ENCODE results near the gene DHRSX. TPM values are rescaled to one million over a fixed set of nuclear protein-coding genes. Genes with fewer than 3 reads are reported as not detected.
A peak's percentile ranks its signal among the peaks of the same experiment; 100 is the strongest.

The DHRSX gene
- polyA plus RNA-seq, 3 donors: 12.9 to 33.2 (median 28.3) TPM

- no peak overlapping the region for H3K27ac ChIP-seq (ENCODE audit: low read depth in 1 of 2, low read length in 2 of 2)
- no peak overlapping the region for H2AFZ ChIP-seq (ENCODE audit: insufficient read depth, low read depth, low read length, poor library complexity, severe bottlenecking)
- peaks cover 24 to 28% of the 10 kb centered on the region in 2 donors for H3K9me3 ChIP-seq (replicated peaks in 1 of 2; ENCODE audit: control insufficient read depth in 1 of 2, insufficient read depth in 1 of 2, low read length in 2 of 2)
- H3K79me2 ChIP-seq (ENCODE audit: insufficient read depth, low read length): no peaks in the 10 kb centered on the region
- H3K4me3 ChIP-seq (replicated peaks in 1 of 3; ENCODE audit: low read depth in 2 of 3, low read length in 3 of 3): no peak overlapping the region
- Mint-ChIP-seq H3K27me3 (ENCODE audit: low read depth in 3 of 3) (peaks cover 0 to 1% (median 1%) of the 10 kb centered on the region in 3 donors), H3K27ac (peak overlapping the region in 6 of 7 donors; percentile 10 to 82 (median 56)), H3K4me1 (peaks cover 25% of the 10 kb centered on the region), H3K36me3 (peaks cover 16 to 21% of the 10 kb centered on the region in 2 donors), H3K9me3 (peaks cover 22 to 32% (median 28%) of the 10 kb centered on the region in 7 donors), H3K4me3 (no peak overlapping the region)
- H3K4me2 ChIP-seq (replicated peaks; ENCODE audit: extremely low read depth, low read length, poor library complexity, severe bottlenecking): no peak overlapping the region
- peaks cover 0 to 3% of the 10 kb centered on the region in 2 donors for H3K4me1 ChIP-seq (ENCODE audit: control insufficient read depth in 1 of 2, insufficient read depth in 2 of 2, low read length in 2 of 2)
- intact Hi-C loops (cut with micrococcal nuclease): no loop called here
- no peaks in the 10 kb centered on the region for H3K27me3 ChIP-seq (ENCODE audit: control insufficient read depth in 2 of 2, insufficient read depth in 2 of 2, low read length in 2 of 2)
- WGBS (ENCODE audit: insufficient coverage): 79% methylated on average over 2 of the region's 2 CpGs
- DNase-seq: no peak
- peaks cover 0 to 17% of the 10 kb centered on the region in 2 donors for H3K36me3 ChIP-seq (replicated peaks in 1 of 2; ENCODE audit: control insufficient read depth in 1 of 2, insufficient read depth in 2 of 2, low read length in 2 of 2)
- no peak overlapping the region for H3K9ac ChIP-seq (ENCODE audit: insufficient read depth, low read length, poor library complexity, severe bottlenecking)
- H4K20me1 ChIP-seq (ENCODE audit: insufficient read depth, low read length): no peaks in the 10 kb centered on the region
- peak; percentile 22 for TF ChIP-seq CTCF (IDR thresholded peaks at IDR 0.05)
Measured at GRCh38 chrX:2231570-2232192, 269.1 kb downstream of the DHRSX start.

DNA sequence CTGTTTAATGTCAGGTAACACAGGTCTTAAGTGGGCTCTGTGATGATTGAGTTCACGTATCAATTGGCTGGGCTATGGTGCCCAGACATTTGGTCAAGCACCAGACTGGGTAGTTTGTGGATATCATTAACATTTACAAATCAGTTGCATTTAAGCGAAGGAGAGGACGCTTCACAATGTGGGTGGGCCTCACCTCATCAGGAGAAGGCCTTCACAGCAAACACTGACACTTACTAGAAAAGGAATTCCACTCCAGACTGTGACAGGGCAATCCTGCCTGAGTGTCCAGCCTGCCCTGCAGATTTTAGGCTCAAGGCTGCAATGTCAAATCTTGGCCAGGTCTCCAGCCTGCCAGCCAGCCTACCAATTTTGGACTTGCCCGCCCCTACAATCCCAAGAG lies 270.3 kb downstream of the DHRSX start:
- 100% methylated on average over 1 of the region's 4 CpGs for WGBS (ENCODE audit: insufficient coverage)
- TF ChIP-seq CTCF (IDR thresholded peaks at IDR 0.05): no peak
- no peak overlapping the region for H3K4me2 ChIP-seq (replicated peaks; ENCODE audit: extremely low read depth, low read length, poor library complexity, severe bottlenecking)
- Mint-ChIP-seq H3K9me3 (peaks cover 22 to 34% (median 30%) of the 10 kb centered on the region in 7 donors), H3K27ac (no peak overlapping the region), H3K27me3 (ENCODE audit: low read depth in 3 of 3) (peaks cover 0 to 1% (median 1%) of the 10 kb centered on the region in 3 donors), H3K36me3 (peaks cover 16 to 21% of the 10 kb centered on the region in 2 donors), H3K4me3 (no peak overlapping the region), H3K4me1 (peaks cover 25% of the 10 kb centered on the region)
- H3K9me3 ChIP-seq (replicated peaks in 1 of 2; ENCODE audit: control insufficient read depth in 1 of 2, insufficient read depth in 1 of 2, low read length in 2 of 2): peaks cover 24 to 28% of the 10 kb centered on the region in 2 donors
- DNase-seq: no peak
- no peaks in the 10 kb centered on the region for H3K79me2 ChIP-seq (ENCODE audit: insufficient read depth, low read length)
- no peaks in the 10 kb centered on the region for H4K20me1 ChIP-seq (ENCODE audit: insufficient read depth, low read length)
- no peak overlapping the region for H3K4me3 ChIP-seq (replicated peaks in 1 of 3; ENCODE audit: low read depth in 2 of 3, low read length in 3 of 3)
- H3K27ac ChIP-seq (ENCODE audit: low read depth in 1 of 2, low read length in 2 of 2): no peak overlapping the region
- intact Hi-C loops (cut with micrococcal nuclease): no loop called here
- peaks cover 0 to 3% of the 10 kb centered on the region in 2 donors for H3K4me1 ChIP-seq (ENCODE audit: control insufficient read depth in 1 of 2, insufficient read depth in 2 of 2, low read length in 2 of 2)
- H3K27me3 ChIP-seq (ENCODE audit: control insufficient read depth in 2 of 2, insufficient read depth in 2 of 2, low read length in 2 of 2): no peaks in the 10 kb centered on the region
- no peak overlapping the region for H3K9ac ChIP-seq (ENCODE audit: insufficient read depth, low read length, poor library complexity, severe bottlenecking)
- H3K36me3 ChIP-seq (replicated peaks in 1 of 2; ENCODE audit: control insufficient read depth in 1 of 2, insufficient read depth in 2 of 2, low read length in 2 of 2): peaks cover 0 to 17% of the 10 kb centered on the region in 2 donors
- H2AFZ ChIP-seq (ENCODE audit: insufficient read depth, low read depth, low read length, poor library complexity, severe bottlenecking): no peak overlapping the region

Measured in CD14-positive monocyte (primary cell).